Retinal pigment epithelial cell (primary cell): ENCODE measurements around the gene CNPY4.

Source experiments
- DNase-seq: peaks from one replicate; pipeline ENCODE4 v3.0.0-alpha.2; 2010; ENCODE audit warnings: low read depth
- H3K4me3 ChIP-seq: 2 replicates; pipeline ENCODE4 v1.5.1; 2011; ENCODE audit warnings: mild to moderate bottlenecking, low read length, control low read depth, moderate library complexity
- TF ChIP-seq, protein P1 (sequence below): conservative IDR thresholded peaks from 2 replicates; pipeline ENCODE4 v1.5.1; 2011; ENCODE audit warnings: low read depth, low read length, control low read depth, inconsistent platforms

The CNPY4 gene

GRCh38 chr7:100087055-100087750, 32.2 kb upstream of the CNPY4 start:
- TF ChIP-seq, protein P1, sequence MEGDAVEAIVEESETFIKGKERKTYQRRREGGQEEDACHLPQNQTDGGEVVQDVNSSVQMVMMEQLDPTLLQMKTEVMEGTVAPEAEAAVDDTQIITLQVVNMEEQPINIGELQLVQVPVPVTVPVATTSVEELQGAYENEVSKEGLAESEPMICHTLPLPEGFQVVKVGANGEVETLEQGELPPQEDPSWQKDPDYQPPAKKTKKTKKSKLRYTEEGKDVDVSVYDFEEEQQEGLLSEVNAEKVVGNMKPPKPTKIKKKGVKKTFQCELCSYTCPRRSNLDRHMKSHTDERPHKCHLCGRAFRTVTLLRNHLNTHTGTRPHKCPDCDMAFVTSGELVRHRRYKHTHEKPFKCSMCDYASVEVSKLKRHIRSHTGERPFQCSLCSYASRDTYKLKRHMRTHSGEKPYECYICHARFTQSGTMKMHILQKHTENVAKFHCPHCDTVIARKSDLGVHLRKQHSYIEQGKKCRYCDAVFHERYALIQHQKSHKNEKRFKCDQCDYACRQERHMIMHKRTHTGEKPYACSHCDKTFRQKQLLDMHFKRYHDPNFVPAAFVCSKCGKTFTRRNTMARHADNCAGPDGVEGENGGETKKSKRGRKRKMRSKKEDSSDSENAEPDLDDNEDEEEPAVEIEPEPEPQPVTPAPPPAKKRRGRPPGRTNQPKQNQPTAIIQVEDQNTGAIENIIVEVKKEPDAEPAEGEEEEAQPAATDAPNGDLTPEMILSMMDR: no peak
- peak; percentile 78 for DNase-seq
- no peak overlapping the region for H3K4me3 ChIP-seq

- no peak for DNase-seq
- TF ChIP-seq, protein P1: no peak
- H3K4me3 ChIP-seq: peak overlapping the region; percentile 51
These were observed 31.3 kb upstream of the CNPY4 start for GRCh38 chr7:100088095-100088620.

DNA sequence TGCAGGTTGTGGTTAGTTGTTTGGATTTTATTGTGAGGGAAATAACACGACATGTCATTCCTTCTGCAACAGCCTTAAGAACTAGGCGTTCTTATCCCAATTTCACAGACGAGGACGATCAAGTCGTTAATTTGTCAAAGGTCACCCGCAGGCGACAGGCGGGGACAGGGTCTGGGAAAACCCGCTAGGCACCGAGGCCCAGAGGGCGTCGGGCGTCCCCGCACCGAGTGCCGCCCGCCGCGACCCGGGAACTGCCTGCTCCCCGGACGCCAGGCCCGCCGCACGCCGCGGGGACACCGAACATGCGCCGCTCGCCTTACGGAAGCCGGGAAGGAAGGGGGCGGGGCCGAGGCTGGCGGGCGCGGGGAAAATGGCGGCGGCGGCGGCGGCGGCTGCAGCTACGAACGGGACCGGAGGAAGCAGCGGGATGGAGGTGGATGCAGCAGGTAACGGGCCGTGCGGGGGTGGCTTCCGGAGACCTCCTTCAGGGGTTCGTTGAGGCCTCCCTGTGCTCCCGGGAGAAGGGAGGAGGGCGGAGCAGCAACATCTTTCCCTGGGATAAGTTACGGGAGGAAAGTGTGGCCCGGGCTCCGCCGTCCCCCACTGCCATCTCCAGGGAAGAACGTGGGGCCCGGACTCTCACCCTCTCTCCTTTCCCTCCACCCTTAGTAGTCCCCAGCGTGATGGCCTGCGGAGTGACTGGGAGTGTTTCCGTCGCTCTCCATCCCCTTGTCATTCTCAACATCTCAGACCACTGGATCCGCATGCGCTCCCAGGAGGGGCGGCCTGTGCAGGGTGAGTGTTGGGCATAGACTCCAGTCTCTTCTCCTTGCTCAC, 30.6 kb upstream of the CNPY4 start, which contains the start of gene COPS6:
Gene COPS6 (plus strand): TSS at position 349 of the 837 bp plus-strand sequence. CDS start 22 bp downstream, at position 371.
- DNase-seq: no peak
- TF ChIP-seq, protein P1: no peak
- peak within 1 kb of the TSS; percentile 84 for H3K4me3 ChIP-seq

GRCh38 chr7:100089458-100090196, 29.8 kb upstream of the CNPY4 start:
- TF ChIP-seq, protein P1: no peak
- DNase-seq: no peak
- peak overlapping the region; percentile 84 for H3K4me3 ChIP-seq

DNA sequence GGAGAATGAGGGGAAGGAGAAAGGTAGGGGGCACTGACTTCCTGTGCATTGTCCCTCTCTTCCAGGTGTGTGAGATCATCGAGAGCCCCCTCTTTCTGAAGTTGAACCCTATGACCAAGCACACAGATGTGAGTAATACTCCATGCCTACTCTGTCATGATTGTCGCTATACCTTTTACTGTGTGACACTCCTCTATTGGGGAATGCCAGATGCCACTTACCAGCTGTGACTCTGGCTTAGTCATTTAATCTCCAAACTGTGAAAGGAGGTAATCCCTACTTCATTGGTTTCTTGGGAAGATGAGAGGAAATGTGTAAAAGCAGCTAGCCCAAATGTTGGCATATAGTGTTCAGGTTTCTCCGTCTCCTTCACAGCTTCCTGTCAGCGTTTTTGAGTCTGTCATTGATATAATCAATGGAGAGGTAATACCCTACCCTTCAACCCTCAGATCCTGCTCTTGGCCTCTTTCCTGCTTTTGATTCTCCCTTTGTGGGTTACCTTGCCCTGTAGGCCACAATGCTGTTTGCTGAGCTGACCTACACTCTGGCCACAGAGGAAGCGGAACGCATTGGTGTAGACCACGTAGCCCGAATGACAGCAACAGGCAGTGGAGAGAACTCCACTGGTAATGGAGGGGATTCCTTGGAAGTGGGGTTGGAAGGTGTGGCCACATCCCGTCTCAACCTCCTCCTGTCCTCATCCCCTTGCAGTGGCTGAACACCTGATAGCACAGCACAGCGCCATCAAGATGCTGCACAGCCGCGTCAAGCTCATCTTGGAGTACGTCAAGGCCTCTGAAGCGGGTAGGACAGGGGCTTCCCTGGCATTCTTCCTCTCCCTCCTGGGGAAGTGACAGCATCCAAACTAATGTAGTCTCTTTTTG, 28.7 kb upstream of the CNPY4 start:
- TF ChIP-seq, protein P1: no peak
- DNase-seq: no peak
- no peak overlapping the region for H3K4me3 ChIP-seq

- no peak overlapping the region for H3K4me3 ChIP-seq
- TF ChIP-seq, protein P1: peak; percentile 19
- no peak for DNase-seq
These were observed 27.8 kb upstream of the CNPY4 start for GRCh38 chr7:100091411-100092181.
